Stimulated activated CD8-positive, alpha-beta memory T cell treated with anti-CD3 and anti-CD28 coated beads, Interleukin-12 subunit alpha, Interleukin-12 subunit beta, amount 100 ng/mL, for 1 hour (primary cell): ENCODE data around the gene GRK7.
"Not testable (repeated sequence)": the region's sequence is repeated elsewhere in the genome, so short reads cannot be mapped to it uniquely, and the experiment has no call there.

Source experiments
- DNase-seq: peaks from one replicate; pipeline ENCODE4 v3.0.0-alpha.2; 2020; ENCODE audit warnings: low read depth

Gene GRK7

DNA sequence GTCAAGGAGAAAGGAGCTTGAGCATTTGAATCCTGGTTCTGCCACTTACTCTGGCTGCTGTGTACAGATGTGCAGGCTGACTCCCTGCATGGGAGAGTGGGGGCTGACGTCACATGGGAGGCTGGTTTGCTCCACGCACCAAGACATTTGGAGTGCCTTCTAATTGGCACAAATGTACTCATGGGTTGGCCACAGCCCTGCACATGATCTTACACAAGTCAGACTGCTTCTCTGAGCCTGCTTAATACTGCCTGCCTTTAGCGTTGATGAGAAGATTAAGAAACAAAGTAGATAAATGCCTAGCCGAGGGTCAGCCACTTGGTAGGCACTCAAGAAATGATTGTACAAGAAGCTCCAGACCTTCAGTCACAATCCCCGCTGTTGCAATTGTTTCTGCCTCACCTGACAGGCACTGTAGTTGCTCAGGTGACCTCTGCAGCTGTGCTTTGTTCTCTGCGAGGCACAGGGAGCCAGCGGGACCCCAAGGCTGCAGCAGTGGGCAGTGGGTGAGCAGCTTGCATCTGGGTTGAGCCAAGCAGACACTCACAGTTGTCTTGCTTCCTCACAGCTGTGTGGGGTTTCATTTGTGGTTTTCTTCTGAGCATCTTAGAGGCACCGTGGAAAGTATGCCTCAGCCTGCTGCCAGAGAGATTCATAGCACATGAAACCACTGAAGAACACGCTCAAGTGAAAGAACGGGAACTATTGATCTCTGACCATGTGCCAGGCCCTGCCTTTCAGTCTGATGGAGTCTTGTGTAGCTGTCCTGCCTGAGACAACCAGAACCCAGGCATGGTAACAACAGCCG is 33.1 kb downstream of the GRK7 start:
- peak; percentile 62 for DNase-seq

DNA sequence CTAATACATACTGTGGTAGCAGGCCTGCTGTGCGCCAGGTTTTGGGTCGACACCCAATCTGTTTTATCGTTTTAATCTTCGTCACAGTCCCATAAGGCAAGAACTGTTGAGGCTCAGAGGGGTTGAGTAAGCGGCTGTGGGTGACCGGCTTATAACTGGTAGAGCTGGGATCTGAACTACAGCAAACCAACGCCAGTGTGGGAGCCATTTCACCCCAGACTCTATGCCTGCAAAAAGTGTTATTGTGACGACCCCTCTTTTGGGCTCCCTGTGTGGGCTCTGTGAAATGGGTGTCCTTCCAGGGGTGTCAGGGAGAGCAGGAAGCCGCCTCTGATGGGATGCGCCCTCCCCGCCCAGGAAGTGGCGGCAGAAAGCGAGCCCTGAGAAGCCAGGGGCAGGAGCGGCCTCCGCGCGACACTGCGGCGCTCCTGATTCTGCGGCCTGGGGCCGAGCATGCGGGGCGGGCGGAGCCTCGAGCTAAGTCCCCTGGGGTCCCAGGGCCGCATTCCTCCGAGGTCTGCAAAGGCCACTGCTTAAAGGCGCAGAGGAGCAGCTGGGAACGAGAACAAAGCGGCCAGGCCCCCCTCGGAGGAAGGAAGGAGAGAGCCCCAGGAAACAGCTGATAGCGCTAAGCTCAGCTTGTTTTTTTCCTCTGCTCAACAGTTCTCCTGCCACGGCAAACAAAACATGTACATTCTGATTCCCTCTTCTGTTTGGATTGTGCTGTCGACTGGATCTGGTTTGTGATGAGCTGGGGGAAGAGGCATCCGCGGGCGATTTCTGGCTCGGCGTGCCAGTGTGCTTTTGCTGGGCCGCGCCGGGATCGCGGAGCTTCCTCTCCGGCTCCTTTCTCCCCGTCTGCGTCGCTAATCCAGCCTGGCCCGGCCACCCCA is 33.9 kb downstream of the GRK7 start:
- DNase-seq = no peak

DNA sequence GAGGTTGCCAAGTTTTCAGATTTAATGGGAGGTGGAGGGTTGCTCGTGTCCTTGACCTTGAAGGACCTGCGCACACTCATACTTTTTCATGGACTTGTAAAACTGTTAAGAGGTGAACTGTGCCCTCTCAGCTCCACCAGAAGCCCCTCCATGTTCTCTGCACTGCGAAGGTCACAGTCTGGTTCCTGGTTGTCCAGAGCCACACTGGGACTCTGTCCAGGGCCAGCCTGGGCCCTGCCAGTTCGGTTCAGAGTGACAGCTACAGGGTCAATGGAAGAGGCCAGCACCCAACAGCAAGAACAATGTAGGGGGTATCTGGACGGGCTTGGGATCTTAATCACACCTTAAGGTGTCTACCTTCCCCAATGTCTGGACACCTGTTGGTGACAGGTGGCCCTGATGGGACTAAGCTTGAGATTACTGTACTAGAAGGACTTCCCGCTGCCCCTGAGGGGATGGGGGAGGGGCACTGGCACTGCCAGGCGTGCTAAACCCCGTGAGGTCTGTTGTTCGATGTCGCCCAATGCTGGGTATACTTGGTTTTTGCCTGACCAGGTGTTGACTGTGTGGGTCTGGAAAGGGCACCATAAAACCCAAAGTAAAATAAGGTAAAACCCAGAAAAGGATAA is 34.7 kb downstream of the GRK7 start:
- no peak for DNase-seq

DNA sequence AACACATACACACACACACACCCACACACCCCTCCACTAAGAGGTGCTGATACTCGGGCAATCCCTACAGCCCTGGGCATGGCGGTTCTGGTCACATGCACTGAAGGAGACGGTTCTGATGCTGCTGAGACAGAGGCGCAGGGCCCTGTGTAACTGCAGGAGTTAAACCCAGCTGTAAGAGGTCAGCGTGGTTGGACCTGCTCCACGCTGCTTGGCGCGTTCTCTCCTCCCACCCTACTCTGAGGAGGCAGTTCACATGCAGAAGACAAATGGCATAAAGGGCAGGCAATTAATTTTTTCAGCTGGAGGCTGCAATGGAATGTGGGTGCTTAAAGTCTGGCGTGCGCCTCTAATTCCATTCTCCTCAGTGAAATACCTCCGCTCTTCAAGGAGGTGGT is 35.2 kb downstream of the GRK7 start:
- no peak for DNase-seq

DNA sequence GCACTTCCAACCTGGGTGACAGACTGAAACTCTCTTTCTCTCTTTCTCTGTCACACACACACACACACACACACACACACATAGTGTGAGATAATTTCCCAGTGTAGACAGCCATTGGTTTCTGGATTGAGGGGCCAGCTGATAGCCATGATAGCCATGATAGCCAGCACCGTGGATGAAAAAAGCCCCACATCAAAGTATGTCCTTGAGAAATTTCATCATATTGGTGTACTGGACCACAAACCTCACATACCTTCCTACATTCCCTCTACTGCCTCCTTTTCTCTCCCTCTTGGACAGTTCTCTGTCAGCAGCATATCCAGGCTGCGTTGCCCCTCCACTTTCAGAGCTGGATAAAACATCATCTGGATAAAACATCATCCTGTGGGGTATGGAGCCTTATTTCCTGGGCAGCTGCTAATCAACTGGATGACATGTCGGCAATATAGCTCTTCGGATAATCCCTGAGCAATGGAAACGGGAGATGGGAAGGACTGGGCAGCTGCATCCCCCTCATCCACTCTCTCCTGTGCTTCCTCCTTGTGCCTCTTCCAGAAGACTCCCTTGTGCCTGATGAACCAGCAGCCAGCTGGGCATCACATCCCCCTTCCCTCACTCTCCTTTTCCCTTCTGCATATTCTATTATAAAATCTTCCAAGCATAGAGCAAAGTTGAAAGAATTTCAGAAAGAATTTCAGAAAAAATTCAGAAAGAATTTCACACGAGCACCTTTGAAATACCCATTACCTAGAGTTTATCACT is 39.3 kb downstream of the GRK7 start:
- no peak for DNase-seq

DNA sequence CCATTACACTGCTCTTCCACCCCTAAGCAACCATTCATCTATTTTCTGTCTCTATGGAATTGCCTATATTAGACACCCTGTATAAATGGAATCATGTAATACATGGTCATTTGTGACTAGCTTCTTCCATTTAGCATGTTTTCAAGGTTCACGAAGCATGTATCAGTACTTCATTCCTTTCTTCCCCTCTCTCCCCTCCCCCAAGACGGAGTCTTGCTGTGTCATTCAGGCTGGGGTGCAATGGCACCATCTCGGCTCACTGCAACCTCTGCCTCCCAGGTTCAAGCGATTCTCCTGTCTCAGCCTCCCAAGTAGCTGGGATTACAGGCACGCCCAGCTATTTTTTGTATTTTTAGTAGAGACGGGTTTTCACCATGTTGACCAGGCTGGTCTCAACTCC is 40.3 kb downstream of the GRK7 start:
- not testable (repeated sequence) for DNase-seq

DNA sequence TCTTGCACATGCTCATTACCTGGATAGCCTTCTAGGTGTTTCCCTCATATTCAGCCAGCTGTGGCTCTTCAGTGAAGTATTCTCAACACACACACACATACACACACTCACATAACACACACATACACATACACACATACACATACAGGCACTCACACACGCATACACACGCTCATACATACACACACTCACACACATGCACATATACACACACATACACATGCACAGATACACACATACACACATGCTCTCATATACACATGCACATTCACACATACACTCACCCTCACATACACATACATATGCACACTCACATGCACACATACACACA is 41.2 kb downstream of the GRK7 start:
- DNase-seq = no peak

DNA sequence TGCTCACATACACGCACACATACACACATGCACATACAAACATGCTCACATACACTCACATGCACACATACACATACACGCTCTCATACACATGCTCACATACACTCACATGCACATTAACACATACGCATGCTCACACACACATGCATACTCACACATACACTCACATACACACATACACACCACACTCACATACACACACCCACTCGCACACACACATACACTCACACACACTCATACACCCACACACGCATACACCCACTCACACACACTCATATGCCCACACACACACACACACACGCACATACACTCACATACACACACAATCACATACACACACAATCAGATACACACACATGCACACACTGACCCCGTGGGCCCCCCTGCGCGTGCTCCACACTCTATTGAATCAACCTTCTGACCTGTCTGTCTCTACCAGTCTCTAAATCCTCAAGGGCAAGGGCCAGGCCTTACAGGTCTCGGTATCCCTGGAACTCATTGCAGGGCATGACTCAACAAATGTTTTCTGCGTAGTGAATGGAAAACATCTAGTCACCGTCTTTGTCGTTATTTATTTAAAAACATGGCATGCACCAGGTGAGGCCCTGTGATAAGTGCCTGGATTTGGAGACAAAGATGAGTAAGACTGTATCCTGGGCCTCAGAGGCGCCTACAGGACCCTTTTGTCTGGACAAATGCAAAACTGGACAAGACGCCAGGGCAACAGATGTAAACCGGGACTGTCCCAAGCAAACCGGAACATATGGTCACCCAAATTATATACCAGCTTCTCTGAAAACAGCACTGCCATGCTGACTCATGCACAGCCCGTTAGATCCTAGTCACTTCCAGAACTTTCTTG is 41.8 kb downstream of the GRK7 start:
- DNase-seq = no peak

DNA sequence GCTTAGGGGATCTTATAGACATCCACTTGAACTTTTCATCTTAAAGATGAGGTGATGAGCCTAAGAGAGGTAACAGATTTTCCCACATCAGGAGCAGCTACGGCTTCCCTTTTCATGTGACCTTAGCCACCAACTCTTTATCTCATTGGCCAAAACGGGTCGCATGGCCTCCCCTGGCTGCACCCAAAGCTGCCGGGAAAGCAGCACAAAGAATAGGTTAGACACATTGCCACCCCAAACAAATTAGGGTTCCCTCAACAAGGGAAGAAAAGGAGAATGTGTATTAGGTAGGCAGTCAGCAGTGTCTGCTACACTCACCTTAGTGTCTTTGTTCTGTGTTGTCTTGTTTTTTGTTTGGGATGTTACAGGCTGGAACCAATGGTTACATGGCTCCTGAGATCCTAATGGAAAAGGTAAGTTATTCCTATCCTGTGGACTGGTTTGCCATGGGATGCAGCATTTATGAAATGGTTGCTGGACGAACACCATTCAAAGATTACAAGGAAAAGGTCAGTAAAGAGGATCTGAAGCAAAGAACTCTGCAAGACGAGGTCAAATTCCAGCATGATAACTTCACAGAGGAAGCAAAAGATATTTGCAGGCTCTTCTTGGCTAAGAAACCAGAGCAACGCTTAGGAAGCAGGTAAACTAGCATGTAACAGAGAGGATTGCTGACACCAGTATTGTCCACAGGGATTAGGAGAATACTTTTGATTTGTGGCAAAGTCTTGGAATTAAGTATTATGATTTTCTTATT is 44.2 kb downstream of the GRK7 start:
- DNase-seq = no peak

DNA sequence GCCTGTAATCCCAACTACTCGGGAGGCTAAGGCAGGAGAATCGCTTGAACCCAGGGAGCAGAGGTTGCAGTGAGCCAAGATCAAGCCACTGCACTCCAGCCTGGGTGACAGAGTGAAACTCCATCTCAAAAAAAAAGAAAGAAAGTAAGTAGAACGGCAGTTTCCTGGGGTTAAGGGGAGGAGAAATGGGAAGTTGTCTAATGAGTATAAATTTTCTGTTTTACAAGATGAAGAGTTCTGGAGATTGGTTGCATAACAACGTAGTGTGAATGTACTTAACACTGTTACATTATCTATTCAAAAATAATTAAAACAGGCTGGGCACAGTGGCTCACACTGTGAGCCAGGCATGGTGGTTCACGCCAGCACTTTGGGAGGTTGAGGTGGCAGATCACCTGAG is 45.4 kb downstream of the GRK7 start:
- no peak for DNase-seq

DNA sequence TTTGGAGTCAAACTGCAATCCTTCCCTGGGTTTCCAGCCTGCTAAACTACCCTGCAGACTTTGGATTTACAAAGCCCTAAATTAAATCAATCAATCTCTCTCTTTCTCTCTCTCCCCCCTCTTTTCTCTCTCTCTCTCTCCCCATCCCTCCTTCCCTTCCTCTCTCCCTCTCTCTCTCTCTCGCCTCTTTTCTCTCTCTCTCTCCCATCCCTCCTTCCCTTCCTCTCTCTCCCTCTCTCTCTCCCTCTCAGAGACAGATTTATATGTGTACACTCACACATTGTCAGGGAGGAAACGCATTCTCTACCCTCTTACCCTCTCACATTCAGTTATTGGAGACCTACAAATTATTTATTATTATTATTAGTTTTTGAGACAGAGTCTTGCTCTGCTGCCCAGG is 47.0 kb downstream of the GRK7 start:
- DNase-seq = no peak

DNA sequence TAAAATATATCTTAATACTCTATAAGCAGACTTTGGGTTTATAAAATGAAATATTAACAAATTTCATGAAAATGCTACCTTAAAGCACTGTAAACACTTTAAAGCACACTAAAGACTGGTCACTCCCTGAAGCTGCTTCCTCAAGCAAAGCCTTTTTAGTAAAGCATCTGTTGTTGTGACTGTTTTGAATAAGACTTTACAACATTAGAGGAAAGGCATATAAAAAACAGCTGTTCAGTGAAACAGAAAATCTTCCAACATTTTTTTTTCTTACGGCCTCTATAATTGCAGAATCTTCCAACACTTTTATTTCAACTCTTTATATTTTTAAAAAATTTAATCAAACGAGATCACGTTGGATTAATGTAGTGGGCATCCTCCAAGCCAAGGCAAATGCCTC is 48.1 kb downstream of the GRK7 start:
- no peak for DNase-seq

DNA sequence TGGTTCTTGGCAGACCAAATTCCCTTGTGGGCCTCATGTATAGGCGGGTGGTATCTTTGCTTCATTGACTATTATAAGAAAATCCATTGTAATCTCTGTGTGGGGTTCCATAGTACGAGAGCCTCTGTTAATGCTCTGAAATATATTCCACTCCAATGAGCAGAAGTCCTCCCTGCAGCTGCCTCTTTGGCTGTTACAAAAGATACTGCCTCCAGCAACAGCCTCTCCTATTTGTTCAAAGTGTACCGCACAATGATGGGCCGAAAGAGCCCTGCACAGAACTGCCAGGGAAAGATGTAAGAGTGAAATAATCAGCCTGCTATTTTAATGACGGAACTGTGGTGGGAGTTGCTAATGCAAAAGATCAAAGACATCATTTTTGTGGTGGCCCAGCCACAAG is 48.9 kb downstream of the GRK7 start:
- no peak for DNase-seq

DNA sequence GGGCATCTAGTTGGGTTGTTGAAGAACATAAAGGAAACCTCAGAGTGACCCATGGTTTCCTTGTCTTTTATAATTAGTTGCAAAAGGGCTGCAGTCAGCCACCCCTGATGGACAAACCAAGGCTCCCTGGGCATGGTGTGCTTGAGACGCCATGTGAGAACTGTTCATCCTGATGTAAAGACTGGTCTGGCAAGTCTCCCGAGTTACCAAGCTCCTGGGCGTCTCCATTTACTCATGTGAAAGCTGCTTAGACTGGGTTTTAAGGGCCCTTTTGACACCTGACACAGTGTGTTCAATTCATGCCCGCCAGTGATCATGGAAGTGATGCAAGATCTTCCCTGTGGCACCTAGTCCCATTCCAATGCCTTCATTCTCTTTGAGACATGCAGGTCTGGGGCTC is 49.4 kb downstream of the GRK7 start:
- DNase-seq = no peak
